Peyer's patch (tissue), 4 donors: ENCODE data around the gene CCNL2. TPM values are rescaled to one million over a fixed set of nuclear protein-coding genes. Genes with fewer than 3 reads are reported as not detected.

Experiments used
- DNase-seq, 3 donors: peaks; one replicate each; pipeline ENCODE4 v3.0.0-alpha.2; 2017 to 2019
- H3K27ac ChIP-seq, 4 donors: fragments of 200-600 bp; sonication (generic); one replicate each; pipeline ENCODE4 v1.5.1; 2016 to 2019
- H3K27me3 ChIP-seq, 2 donors: fragments of 200-600 bp; sonication (generic); one replicate each; pipeline ENCODE4 v1.5.1; 2019
- H3K36me3 ChIP-seq, 3 donors: fragments of 200-600 bp; sonication (generic); one replicate each; pipeline ENCODE4 v1.5.1; 2016 to 2019
- H3K4me1 ChIP-seq, 4 donors: fragments of 200-600 bp; sonication (generic); one replicate each; pipeline ENCODE4 v1.5.1; 2016 to 2019
- H3K4me3 ChIP-seq, 4 donors: fragments of 200-600 bp; sonication (generic); 1 replicate in 3 of 4; 2 replicates in 1 of 4; pipeline ENCODE4 v1.5.1; 2016 to 2019; ENCODE audit warnings: mild to moderate bottlenecking in 1 of 4
- H3K9me3 ChIP-seq, 4 donors: fragments of 200-600 bp; sonication (generic); one replicate each; pipeline ENCODE4 v1.5.1; 2016 to 2019; ENCODE audit warnings: mild to moderate bottlenecking in 1 of 4
- CTCF ChIP-seq, 6 experiments: fragments of 450-650 bp in 4 of 6; fragments of 200-600 bp in 2 of 6; sonication (generic) in 1 of 6; IDR thresholded peaks; one replicate each; pipeline ENCODE4 v1.5.1; 2017 to 2019; ENCODE audit warnings: antibody characterized with exemption in 6 of 6, mild to moderate bottlenecking in 3 of 6, moderate library complexity in 1 of 6
- POLR2A ChIP-seq, 2 donors: fragments of 450-650 bp; IDR thresholded peaks; one replicate each; pipeline ENCODE4 v1.5.1; 2017; ENCODE audit warnings: antibody characterized with exemption in 2 of 2, mild to moderate bottlenecking in 2 of 2, moderate library complexity in 2 of 2
- total RNA-seq, 4 donors: library from RNA; depleted of rRNA; stranded (reverse); fragments of >200 nt; gene quantifications; one replicate each; pipeline ENCODE4 v1.1.0, GENCODE V29; 2016

CCNL2 gene
- total RNA-seq, 4 donors from 2014 or later: 216 to 1,008 (median 423) TPM

DNA sequence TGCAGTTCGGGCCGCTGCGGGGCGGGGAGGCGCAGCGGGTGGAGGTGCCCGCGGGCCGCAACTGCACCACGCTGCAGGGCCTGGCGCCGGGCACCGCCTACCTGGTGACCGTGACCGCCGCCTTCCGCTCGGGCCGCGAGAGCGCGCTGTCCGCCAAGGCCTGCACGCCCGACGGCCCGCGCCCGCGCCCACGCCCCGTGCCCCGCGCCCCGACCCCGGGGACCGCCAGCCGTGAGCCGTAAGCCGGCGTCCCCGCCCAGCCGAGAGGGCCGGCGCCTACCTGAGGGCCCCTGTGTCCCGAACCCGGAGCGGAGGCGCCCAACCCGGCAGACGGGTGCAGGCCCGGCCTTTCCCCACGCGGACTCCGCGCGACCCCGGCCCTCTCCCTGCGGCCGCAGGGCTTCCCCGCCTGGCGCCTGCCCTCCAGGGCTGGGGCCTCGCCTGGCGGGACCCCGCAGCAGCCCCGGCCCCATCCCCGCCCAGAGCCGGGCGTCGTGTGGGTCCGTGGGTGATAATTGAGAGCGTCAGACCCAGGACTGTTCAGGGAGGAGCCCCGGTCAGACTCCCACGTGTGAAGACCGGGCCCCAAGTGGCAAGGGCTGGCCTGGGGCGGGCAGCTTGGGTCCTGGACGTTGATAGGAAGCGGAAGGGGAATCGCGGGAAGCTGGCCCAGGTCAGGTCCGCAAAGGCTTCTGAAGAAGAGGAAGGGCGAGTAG is 40.6 kb upstream of the CCNL2 start:
- DNase-seq: no peak
- Histone ChIP-seq H3K9me3 (peaks cover 0 to 2% (median 0%) of the 10 kb centered on the region in 4 donors), H3K27me3 (no peaks in the 10 kb centered on the region), H3K36me3 (no peaks in the 10 kb centered on the region), H3K4me3 (no peak overlapping the region), H3K27ac (no peak overlapping the region), H3K4me1 (peaks cover 3 to 44% (median 16%) of the 10 kb centered on the region in 4 donors)
- TF ChIP-seq CTCF (IDR thresholded peaks at IDR 0.05): no peak
- no peak for TF ChIP-seq POLR2A (IDR thresholded peaks at IDR 0.05)

DNA sequence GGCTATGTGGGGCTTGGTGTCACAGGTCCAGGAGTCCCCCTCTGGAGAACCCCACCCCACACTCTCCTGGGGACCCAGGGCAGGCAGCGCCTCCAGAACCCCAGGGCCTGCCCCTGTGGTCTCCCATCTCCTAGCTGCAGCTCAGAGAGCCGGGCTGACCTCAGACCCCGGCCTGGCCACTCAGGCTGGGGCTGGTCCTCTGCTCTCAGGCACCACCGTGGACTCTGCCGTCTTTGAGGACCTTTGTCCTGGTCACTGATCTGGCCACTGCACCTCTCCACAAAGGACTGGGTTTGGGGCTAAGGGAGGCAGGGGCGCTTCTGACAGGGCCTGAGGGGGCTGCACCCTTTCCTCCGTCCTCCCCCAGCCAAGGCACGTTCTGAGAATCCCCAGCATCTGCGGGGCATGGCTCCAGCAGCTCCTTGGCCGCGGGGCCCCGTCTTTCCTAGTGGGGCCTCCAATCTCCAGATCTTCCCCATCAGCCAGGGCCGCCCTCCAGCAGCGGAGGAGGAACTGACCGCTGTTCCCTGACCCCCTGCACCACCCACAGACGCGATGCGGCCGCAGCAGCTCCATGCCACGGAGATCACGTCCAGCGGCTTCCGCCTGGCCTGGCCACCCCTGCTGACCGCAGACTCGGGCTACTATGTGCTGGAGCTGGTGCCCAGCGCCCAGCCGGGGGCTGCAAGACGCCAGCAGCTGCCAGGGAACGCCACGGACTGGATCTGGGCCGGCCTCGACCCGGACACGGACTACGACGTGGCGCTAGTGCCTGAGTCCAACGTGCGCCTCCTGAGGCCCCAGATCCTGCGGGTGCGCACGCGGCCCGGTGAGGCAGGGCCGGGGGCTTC is 39.6 kb upstream of the CCNL2 start:
- no peak for TF ChIP-seq CTCF (IDR thresholded peaks at IDR 0.05)
- no peak for TF ChIP-seq POLR2A (IDR thresholded peaks at IDR 0.05)
- DNase-seq: no peak

DNA sequence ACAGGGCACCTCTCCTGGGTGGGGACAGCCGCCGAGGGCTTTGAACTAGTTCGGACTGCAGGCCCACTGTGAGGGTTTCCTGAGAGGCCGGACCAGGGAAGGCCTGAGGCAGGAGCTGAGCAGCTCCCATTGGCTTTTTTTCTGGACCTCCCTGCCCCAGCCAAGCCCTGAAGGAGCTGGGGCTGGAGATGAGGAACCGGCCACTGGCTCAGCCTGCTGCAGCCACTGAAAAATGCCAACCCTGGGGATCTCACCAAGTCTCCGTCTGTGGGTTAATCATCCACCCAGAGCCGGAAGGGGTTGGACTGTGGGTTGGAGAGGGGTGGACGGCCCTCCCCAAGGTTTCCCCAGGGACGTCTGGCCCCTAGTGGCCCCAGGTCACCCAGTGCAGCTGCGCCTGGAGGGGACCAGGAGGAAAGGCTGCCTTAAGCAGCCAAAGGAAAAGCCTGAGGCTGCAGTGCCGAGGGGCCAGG is 38.8 kb upstream of the CCNL2 start:
- Histone ChIP-seq H3K27me3 (no peaks in the 10 kb centered on the region), H3K27ac (no peak overlapping the region), H3K4me1 (peaks cover 9 to 61% (median 27%) of the 10 kb centered on the region in 4 donors), H3K9me3 (peaks cover 0 to 2% (median 0%) of the 10 kb centered on the region in 4 donors), H3K4me3 (peak overlapping the region in 2 of 4 donors; percentile 24 to 27), H3K36me3 (no peaks in the 10 kb centered on the region)
- TF ChIP-seq CTCF (IDR thresholded peaks at IDR 0.05) (peak in 1 of 6 experiments; percentile 20), POLR2A (IDR thresholded peaks at IDR 0.05) (no peak)
- peak in 1 of 3 donors; percentile 66 for DNase-seq

More for the DNA sequence above, 39.6 kb upstream of the CCNL2 start:
- H3K4me1 ChIP-seq: peaks cover 4 to 53% (median 25%) of the 10 kb centered on the region in 4 donors
- peaks cover 0 to 2% (median 0%) of the 10 kb centered on the region in 4 donors for H3K9me3 ChIP-seq
- no peaks in the 10 kb centered on the region for H3K27me3 ChIP-seq
- no peaks in the 10 kb centered on the region for H3K36me3 ChIP-seq
- no peak overlapping the region for H3K4me3 ChIP-seq
- no peak overlapping the region for H3K27ac ChIP-seq

DNA sequence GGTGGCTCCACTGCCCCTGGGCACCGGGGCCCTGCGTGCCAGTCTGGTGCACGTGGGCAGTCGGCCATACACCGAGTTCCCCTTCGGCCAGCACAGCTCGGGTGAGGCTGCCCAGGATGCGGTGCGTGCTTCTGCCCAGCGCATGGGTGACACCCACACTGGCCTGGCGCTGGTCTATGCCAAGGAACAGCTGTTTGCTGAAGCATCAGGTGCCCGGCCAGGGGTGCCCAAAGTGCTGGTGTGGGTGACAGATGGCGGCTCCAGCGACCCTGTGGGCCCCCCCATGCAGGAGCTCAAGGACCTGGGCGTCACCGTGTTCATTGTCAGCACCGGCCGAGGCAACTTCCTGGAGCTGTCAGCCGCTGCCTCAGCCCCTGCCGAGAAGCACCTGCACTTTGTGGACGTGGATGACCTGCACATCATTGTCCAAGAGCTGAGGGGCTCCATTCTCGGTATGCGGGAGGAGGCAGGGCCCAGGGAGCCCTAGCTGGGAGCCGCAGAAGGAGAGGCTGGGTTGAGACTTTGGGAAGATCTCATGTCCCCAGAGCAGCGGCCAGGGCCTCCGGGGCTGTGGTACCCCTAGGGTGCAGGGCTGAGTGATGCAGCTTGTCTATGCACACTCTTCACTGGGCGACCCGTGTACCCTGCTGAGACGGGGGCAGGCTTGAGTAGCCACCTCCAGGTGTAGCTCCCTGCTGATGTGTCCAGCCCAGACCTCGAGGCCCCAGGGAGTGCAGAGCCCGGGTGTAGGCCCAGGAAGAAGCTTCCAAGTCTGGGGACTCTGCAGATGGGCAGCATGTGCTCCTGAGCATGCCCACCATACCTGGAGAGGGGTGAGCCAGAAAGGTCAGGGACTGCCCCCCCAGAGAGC is 38.1 kb upstream of the CCNL2 start:
- Histone ChIP-seq H3K27ac (peak overlapping the region in 1 of 4 donors; percentile 69), H3K4me1 (peaks cover 9 to 68% (median 27%) of the 10 kb centered on the region in 4 donors), H3K9me3 (peaks cover 0 to 2% (median 0%) of the 10 kb centered on the region in 4 donors), H3K27me3 (no peaks in the 10 kb centered on the region), H3K36me3 (no peaks in the 10 kb centered on the region), H3K4me3 (no peak overlapping the region)
- TF ChIP-seq POLR2A (IDR thresholded peaks at IDR 0.05) (no peak), CTCF (IDR thresholded peaks at IDR 0.05) (no peak)
- DNase-seq: no peak

DNA sequence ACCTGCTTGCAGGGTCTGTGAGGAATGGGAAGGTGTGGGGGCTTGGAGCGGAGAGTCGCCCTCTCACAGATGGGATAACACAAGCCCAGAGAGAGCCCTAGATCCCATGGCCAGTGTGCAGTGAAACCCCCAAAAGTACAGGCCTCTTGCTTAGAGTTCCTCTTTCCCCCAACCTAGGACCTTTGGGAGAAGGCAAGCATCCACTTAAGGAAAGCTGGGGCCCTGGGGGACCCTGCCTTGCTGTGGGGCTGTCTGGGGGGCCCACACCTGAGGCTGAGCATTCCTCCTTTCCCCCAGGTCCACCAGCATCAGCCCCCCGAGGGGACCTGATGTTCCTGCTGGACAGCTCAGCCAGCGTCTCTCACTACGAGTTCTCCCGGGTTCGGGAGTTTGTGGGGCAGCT is 37.5 kb upstream of the CCNL2 start:
- Histone ChIP-seq H3K4me3 (peak overlapping the region in 2 of 4 donors; percentile 53 to 58), H3K27me3 (no peaks in the 10 kb centered on the region), H3K4me1 (peaks cover 9 to 74% (median 30%) of the 10 kb centered on the region in 4 donors), H3K36me3 (no peaks in the 10 kb centered on the region), H3K27ac (peak overlapping the region in 1 of 4 donors; percentile 69), H3K9me3 (peaks cover 0 to 2% (median 0%) of the 10 kb centered on the region in 4 donors)
- TF ChIP-seq CTCF (IDR thresholded peaks at IDR 0.05) (no peak), POLR2A (IDR thresholded peaks at IDR 0.05) (no peak)
- no peak for DNase-seq
